K562 (cell line): ENCODE results near the gene LBP. TPM values are rescaled to one million over a fixed set of nuclear protein-coding genes. Genes with fewer than 3 reads are reported as not detected.

Experiments used
- ATAC-seq: fragments of 200-7000 bp; cut with Tn5 transposase; 3 replicates; pipeline ENCODE4 v1.9.1; 2020; ENCODE audit warnings: moderate library complexity
- BruUV-seq: library from RNA; stranded (reverse); fragments of 400-500 nt; replicated peaks from 2 replicates; lab custom pipeline; 2021; lab: Mats Ljungman, UMichigan
- CTCF ChIA-PET: fragments of 300-600 bp; formaldehyde crosslinking; extraction: SDS; loops from one replicate; lab custom pipeline; 2021; ENCODE audit warnings: low intra/inter-chr PET ratio; lab: Yijun Ruan, JAX
- POLR2A ChIA-PET: fragments of 300-600, 350-650 bp; sonication (Branson Sonifier 250); formaldehyde crosslinking; extraction: SDS; loops from one replicate; lab custom pipeline; 2021; ENCODE audit warnings: antibody characterized with exemption, inconsistent platforms; lab: Yijun Ruan, JAX
- DNase-seq, 4 experiments: peaks; one replicate each; pipeline versions ENCODE4 v3.0.0 to v3.0.0-alpha.2; 2011 to 2018; ENCODE audit warnings: low spot score in 3 of 4, mixed read lengths in 3 of 4; ENCODE audit errors: extremely low read depth in 1 of 4
- FAIRE-seq: peaks from 2 replicates; lab custom pipeline; 2011; peaks lifted over from hg19 to GRCh38; lab: Jason Lieb, UNC
- H2AFZ ChIP-seq: 2 replicates; pipeline ENCODE4 v1.6.0; 2011; ENCODE audit warnings: low read depth, low read length, control low read depth, inconsistent platforms
- H3K27ac ChIP-seq: fragments of 200-600 bp; 3 replicates; pipeline ENCODE4 v1.8.0; 2011; ENCODE audit warnings: low read depth, mild to moderate bottlenecking, control low read depth, inconsistent platforms, low read length, moderate library complexity, mixed read lengths; ENCODE audit errors: extremely low read depth
- H3K27me3 ChIP-seq, 2 experiments: fragments of 300-600 bp in 1 of 2; 2 replicates in 1 of 2; 3 replicates in 1 of 2; pipeline versions ENCODE4 v1.6.0 to v1.8.0; 2011; ENCODE audit warnings: inconsistent platforms in 2 of 2, low read length in 2 of 2, mild to moderate bottlenecking in 1 of 2, mixed read lengths in 1 of 2, moderate library complexity in 1 of 2; ENCODE audit not compliant: control insufficient read depth in 2 of 2, insufficient read depth in 2 of 2
- H3K36me3 ChIP-seq: fragments of 300-600 bp; 3 replicates; pipeline ENCODE4 v1.8.0; 2011; ENCODE audit warnings: mild to moderate bottlenecking, low read length, inconsistent platforms; ENCODE audit not compliant: control insufficient read depth, insufficient read depth
- H3K4me1 ChIP-seq, 2 experiments: fragments of 200-600 bp in 1 of 2; replicated peaks in 1 of 2; 2 replicates in 1 of 2; 3 replicates in 1 of 2; pipeline versions ENCODE4 v1.5.1 to v1.8.0; 2011; ENCODE audit warnings: inconsistent platforms in 2 of 2, low read length in 2 of 2, mild to moderate bottlenecking in 1 of 2, mixed read lengths in 1 of 2, moderate library complexity in 1 of 2; ENCODE audit not compliant: control insufficient read depth in 2 of 2, insufficient read depth in 2 of 2
- H3K4me2 ChIP-seq: 2 replicates; pipeline ENCODE4 v1.6.1; 2011; ENCODE audit warnings: low read length, control low read depth, inconsistent platforms, mixed read lengths; ENCODE audit not compliant: insufficient read depth
- H3K4me3 ChIP-seq: fragments of 200-600 bp; sonication (generic), shearing (Covaris generic); 2 replicates; pipeline ENCODE4 v1.5.1; 2016; ENCODE audit warnings: control low read depth, inconsistent platforms
- H3K79me2 ChIP-seq: fragments of 200-600 bp; 3 replicates; pipeline ENCODE4 v1.8.0; 2011; ENCODE audit warnings: low read length, inconsistent platforms; ENCODE audit not compliant: control insufficient read depth, insufficient read depth
- H3K9ac ChIP-seq, 2 experiments: 2 replicates each; pipeline versions ENCODE4 v1.6.0 to v1.6.1; 2011; ENCODE audit warnings: low read depth in 2 of 2, low read length in 2 of 2, control low read depth in 1 of 2, inconsistent platforms in 1 of 2, mild to moderate bottlenecking in 1 of 2, mixed read lengths in 1 of 2; ENCODE audit not compliant: insufficient read depth in 1 of 2
- H3K9me1 ChIP-seq: one replicate; pipeline ENCODE4 v1.6.0; 2011; ENCODE audit warnings: inconsistent platforms, mild to moderate bottlenecking, low read length, moderate library complexity; ENCODE audit not compliant: control insufficient read depth, insufficient read depth
- H3K9me3 ChIP-seq: replicated peaks from 2 replicates; pipeline ENCODE4 v1.5.1; 2011; ENCODE audit warnings: low read depth, low read length, inconsistent platforms; ENCODE audit not compliant: control insufficient read depth, insufficient read depth
- H4K20me1 ChIP-seq: replicated peaks from 2 replicates; pipeline ENCODE4 v1.6.1; 2011; ENCODE audit warnings: low read length, inconsistent platforms, mixed read lengths; ENCODE audit not compliant: control insufficient read depth, insufficient read depth
- BRD4 ChIP-seq: fragments of 200-600 bp; sonication (generic); IDR thresholded peaks from 2 replicates; pipeline ENCODE4 v1.6.1; 2017; ENCODE audit warnings: inconsistent platforms
- FOS ChIP-seq: IDR thresholded peaks from 3 replicates; pipeline ENCODE4 v1.6.1; 2011; ENCODE audit not compliant: insufficient read length; ENCODE audit errors: extremely low read depth
- HMGN3 ChIP-seq: IDR thresholded peaks from 2 replicates; pipeline ENCODE4 v1.6.1; 2011; ENCODE audit warnings: borderline replicate concordance, low read depth, mild to moderate bottlenecking, mixed read lengths, low read length; ENCODE audit not compliant: insufficient read length; ENCODE audit errors: extremely low read depth
- NFIC ChIP-seq: fragments of 450-650 bp; IDR thresholded peaks from 2 replicates; pipeline ENCODE4 v1.6.1; 2017; ENCODE audit warnings: mild to moderate bottlenecking, inconsistent platforms
- NR2F6 ChIP-seq: fragments of 450-650 bp; formaldehyde crosslinking; IDR thresholded peaks from 2 replicates; pipeline ENCODE4 v1.4.0; 2020; ENCODE audit warnings: mild to moderate bottlenecking
- POLR2AphosphoS5 ChIP-seq: IDR thresholded peaks from 2 replicates; pipeline ENCODE4 v1.6.1; 2011; ENCODE audit warnings: mild to moderate bottlenecking, low read depth, low read length, moderate library complexity; ENCODE audit not compliant: control insufficient read depth, insufficient read depth
- SP1 ChIP-seq: sonication (generic); formaldehyde crosslinking; IDR thresholded peaks from 2 replicates; pipeline ENCODE4 v1.8.1; 2022; ENCODE audit warnings: mild to moderate bottlenecking, missing genetic modification reagents
- ZNF212 ChIP-seq: fragments of 450-650 bp; formaldehyde crosslinking; IDR thresholded peaks from 2 replicates; pipeline ENCODE4 v1.4.0; 2020; ENCODE audit warnings: mild to moderate bottlenecking
- WGBS: fragments of 100-300 bp; shearing (Covaris generic); methylation state at CpG from one replicate; pipeline ENCODE4 v1.1.6; 2016; ENCODE audit warnings: low coverage, mixed read lengths; ENCODE audit not compliant: insufficient coverage; ENCODE audit errors: missing lambda C conversion rate; 5-methylcytosine and 5-hydroxymethylcytosine counted together
- in situ Hi-C: fragments of 300-500 bp; cut with MboI; formaldehyde crosslinking; loops from 4 replicates; pipeline ENCODE4 v1.15.0; 2018; ENCODE audit warnings: inconsistent platforms, mixed read lengths
- intact Hi-C: fragments of 100-400 bp; cut with micrococcal nuclease; formaldehyde crosslinking; loops from 2 replicates; pipeline ENCODE4 v1.14.2; 2022
- polyA plus RNA-seq, 8 experiments: library from polyadenylated mRNA; depleted of rRNA in 4 of 8; stranded (reverse) in 5 of 8; unstranded in 3 of 8; fragments of >200 nt; fragmentation: Nextera tagmentation in 2 of 8; fragmentation: Illumina TruSeq in 1 of 8; extraction: Ambion mirVana in 2 of 8; extraction: Trizol in 1 of 8; gene quantifications; 2 replicates each; pipeline versions ENCODE4 v1.2.1 to v1.2.3, GENCODE V29; 2011 to 2014; ENCODE audit warnings: inconsistent platforms in 1 of 8, missing spikeins in 1 of 8
- total RNA-seq, 7 experiments: library from RNA; depleted of rRNA in 6 of 7; stranded (reverse); fragments of >200 nt in 6 of 7; fragmentation: Illumina TruSeq in 2 of 7; extraction: Trizol in 2 of 7; gene quantifications; 2 replicates each; pipeline versions ENCODE4 v1.2.1 to v1.2.3, GENCODE V29; 2011 to 2021; ENCODE audit warnings: low replicate concordance in 1 of 7
- TF ChIP-seq, protein P1 (sequence below): sonication (generic); formaldehyde crosslinking; IDR thresholded peaks from 2 replicates; pipeline ENCODE4 v1.8.1; 2022; ENCODE audit warnings: missing genetic modification reagents
- TF ChIP-seq, protein P2 (sequence below): fragments of 450-650 bp; formaldehyde crosslinking; IDR thresholded peaks from 2 replicates; pipeline ENCODE4 v1.4.0; 2020; ENCODE audit warnings: mild to moderate bottlenecking, moderate library complexity

Gene LBP
- total and polyA plus RNA-seq, 9 of the 15 experiments (the other 6 are each of a cell fraction or from before 2014, with no cell fraction given) = 0.06 to 0.31 (median 0.09) TPM; not detected in 3

DNA sequence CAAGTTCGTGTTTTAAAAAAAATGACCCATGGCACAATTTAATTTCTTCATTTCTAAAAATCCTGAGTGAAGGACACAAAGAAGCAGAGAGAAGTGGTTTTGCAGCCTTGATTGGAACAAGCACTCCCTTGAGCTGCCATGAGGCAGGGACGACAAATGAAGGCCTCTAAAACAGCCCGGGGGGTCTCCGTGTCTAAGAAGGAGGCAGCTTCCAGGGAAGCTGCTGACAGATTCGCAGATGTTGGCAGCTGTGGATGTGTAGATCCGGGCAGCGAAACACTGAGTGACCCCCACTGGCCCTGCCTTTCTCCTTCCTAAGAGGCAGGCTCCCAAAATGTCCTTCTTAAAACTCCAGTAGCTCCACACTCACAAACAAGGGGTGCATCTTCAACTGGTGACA lies 9.6 kb upstream of the LBP start:
- 4% methylated on average over 7 of the region's 7 CpGs for WGBS
- ChIA-PET CTCF (interaction anchor here (0.8 to 2.7 kb wide), 5 partner anchors 16 to 414 kb away, joined by 3 to 53 read pairs (median 6); partner anchors contain the start of gene RALGAPB), POLR2A (interaction anchor here (0.6 to 2.9 kb wide), 2 partner anchors 81 to 291 kb away, joined by 3 to 9 read pairs; no protein-coding TSS in a partner anchor)
- H3K36me3 ChIP-seq = no peaks in the 10 kb centered on the region
- DNase-seq = no peak
- peaks cover 20 to 37% of the 10 kb centered on the region in 2 experiments; a peak in 4 of 5 replicates for H3K27me3 ChIP-seq
- intact Hi-C loops (loop anchor here (1.0 to 5.0 kb wide), 3 partner anchors 72 to 411 kb away; partner anchors contain the start of gene ACTR5), in situ Hi-C loops (no loop called here)
- no peaks in the 10 kb centered on the region for H3K79me2 ChIP-seq
- H3K9me1 ChIP-seq = no peaks in the 10 kb centered on the region
- no peak overlapping the region for H3K9ac ChIP-seq
- FAIRE-seq = no peak
- H3K9me3 ChIP-seq = peaks cover 9% of the 10 kb centered on the region
- no peak overlapping the region for H3K4me2 ChIP-seq
- BruUV-seq = no TSS peak
- H3K4me1 ChIP-seq = peaks cover 0 to 1% of the 10 kb centered on the region in 2 experiments; a peak in 1 of 5 replicates
- TF ChIP-seq POLR2AphosphoS5 (no peak), HMGN3 (no peak), SP1 (no peak), NFIC (no peak), NR2F6 (no peak), FOS (no peak), BRD4 (no peak), ZNF212 (CRISPR knock-in tag) (no peak)
- TF ChIP-seq, protein P1, sequence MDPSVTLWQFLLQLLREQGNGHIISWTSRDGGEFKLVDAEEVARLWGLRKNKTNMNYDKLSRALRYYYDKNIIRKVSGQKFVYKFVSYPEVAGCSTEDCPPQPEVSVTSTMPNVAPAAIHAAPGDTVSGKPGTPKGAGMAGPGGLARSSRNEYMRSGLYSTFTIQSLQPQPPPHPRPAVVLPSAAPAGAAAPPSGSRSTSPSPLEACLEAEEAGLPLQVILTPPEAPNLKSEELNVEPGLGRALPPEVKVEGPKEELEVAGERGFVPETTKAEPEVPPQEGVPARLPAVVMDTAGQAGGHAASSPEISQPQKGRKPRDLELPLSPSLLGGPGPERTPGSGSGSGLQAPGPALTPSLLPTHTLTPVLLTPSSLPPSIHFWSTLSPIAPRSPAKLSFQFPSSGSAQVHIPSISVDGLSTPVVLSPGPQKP = no peak
- TF ChIP-seq, protein P2, sequence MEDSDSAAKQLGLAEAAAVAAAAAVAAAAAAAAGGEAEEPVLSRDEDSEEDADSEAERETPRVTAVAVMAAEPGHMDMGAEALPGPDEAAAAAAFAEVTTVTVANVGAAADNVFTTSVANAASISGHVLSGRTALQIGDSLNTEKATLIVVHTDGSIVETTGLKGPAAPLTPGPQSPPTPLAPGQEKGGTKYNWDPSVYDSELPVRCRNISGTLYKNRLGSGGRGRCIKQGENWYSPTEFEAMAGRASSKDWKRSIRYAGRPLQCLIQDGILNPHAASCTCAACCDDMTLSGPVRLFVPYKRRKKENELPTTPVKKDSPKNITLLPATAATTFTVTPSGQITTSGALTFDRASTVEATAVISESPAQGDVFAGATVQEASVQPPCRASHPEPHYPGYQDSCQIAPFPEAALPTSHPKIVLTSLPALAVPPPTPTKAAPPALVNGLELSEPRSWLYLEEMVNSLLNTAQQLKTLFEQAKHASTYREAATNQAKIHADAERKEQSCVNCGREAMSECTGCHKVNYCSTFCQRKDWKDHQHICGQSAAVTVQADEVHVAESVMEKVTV = no peak
- no peak overlapping the region for H2AFZ ChIP-seq
- H3K27ac ChIP-seq = no peak overlapping the region
- H3K4me3 ChIP-seq = no peak overlapping the region
- no peaks in the 10 kb centered on the region; the same call in 1 of the 2 replicates for H4K20me1 ChIP-seq
- ATAC-seq = no peak
